SH-SY5Y (cell line): Measurements from ENCODE around the gene SLC8A3.

Experiments used
- GATA2 ChIP-seq: IDR thresholded peaks from 2 replicates; pipeline ENCODE4 v1.6.1; 2011; ENCODE audit warnings: mild to moderate bottlenecking, low read depth, low read length
- GATA3 ChIP-seq: IDR thresholded peaks from 2 replicates; pipeline ENCODE4 v1.6.1; 2011; ENCODE audit warnings: low read depth, mild to moderate bottlenecking, low read length, moderate library complexity

Gene SLC8A3

GRCh38 chr14:70047598-70048312, 141.0 kb downstream of the SLC8A3 start:
- TF ChIP-seq GATA2: no peak
- no peak for TF ChIP-seq GATA3

- TF ChIP-seq GATA3 (no peak), GATA2 (no peak)
Observed at GRCh38 chr14:70045844-70046535, 142.8 kb downstream of the SLC8A3 start.

GRCh38 chr14:70045310-70045709, 143.4 kb downstream of the SLC8A3 start:
- no peak for TF ChIP-seq GATA3
- no peak for TF ChIP-seq GATA2

- TF ChIP-seq GATA2 (no peak), GATA3 (no peak)
Observed at GRCh38 chr14:70043001-70043400, 145.8 kb downstream of the SLC8A3 start.

GRCh38 chr14:70036665-70037064, 152.1 kb downstream of the SLC8A3 start:
- TF ChIP-seq GATA2 (no peak), GATA3 (no peak)

- TF ChIP-seq GATA2 (no peak), GATA3 (no peak)
Observed at GRCh38 chr14:70034257-70034656, 154.5 kb downstream of the SLC8A3 start.

- no peak for TF ChIP-seq GATA2
- no peak for TF ChIP-seq GATA3
Observed at GRCh38 chr14:70033561-70033960, 155.2 kb downstream of the SLC8A3 start.

GRCh38 chr14:70033116-70033515, 155.6 kb downstream of the SLC8A3 start:
- no peak for TF ChIP-seq GATA2
- TF ChIP-seq GATA3: no peak

GRCh38 chr14:70032447-70032846, 156.3 kb downstream of the SLC8A3 start:
- no peak for TF ChIP-seq GATA2
- TF ChIP-seq GATA3: no peak

GRCh38 chr14:70032016-70032415, 156.7 kb downstream of the SLC8A3 start:
- no peak for TF ChIP-seq GATA3
- no peak for TF ChIP-seq GATA2

GRCh38 chr14:70029296-70030132, 159.2 kb downstream of the SLC8A3 start:
- TF ChIP-seq GATA3 (no peak), GATA2 (no peak)

GRCh38 chr14:70027785-70028428, 160.8 kb downstream of the SLC8A3 start:
- TF ChIP-seq GATA2: no peak

- TF ChIP-seq GATA2: no peak
- TF ChIP-seq GATA3: no peak
Observed at GRCh38 chr14:70023871-70024270, 164.9 kb downstream of the SLC8A3 start.

GRCh38 chr14:70022771-70023445, 165.8 kb downstream of the SLC8A3 start:
- TF ChIP-seq GATA3 (no peak), GATA2 (no peak)
